Suprapubic skin (tissue), 4 donors: ENCODE measurements around the gene TSPYL4. TPM values are rescaled to one million over a fixed set of nuclear protein-coding genes. Genes with fewer than 3 reads are reported as not detected.

Experiments
- DNase-seq, 2 donors: peaks; one replicate each; pipeline ENCODE4 v3.0.0-alpha.2; 2019; ENCODE audit warnings: low spot score in 2 of 2
- H3K27ac ChIP-seq: fragments of 200-600 bp; sonication (generic); one replicate; pipeline ENCODE4 v1.5.1; 2019
- H3K27me3 ChIP-seq: fragments of 200-600 bp; sonication (generic); one replicate; pipeline ENCODE4 v1.5.1; 2019
- H3K36me3 ChIP-seq: fragments of 200-600 bp; sonication (generic); one replicate; pipeline ENCODE4 v1.5.1; 2019
- H3K4me1 ChIP-seq: fragments of 200-600 bp; sonication (generic); one replicate; pipeline ENCODE4 v1.5.1; 2019
- H3K4me3 ChIP-seq: fragments of 200-600 bp; sonication (generic); one replicate; pipeline ENCODE4 v1.5.1; 2019; ENCODE audit warnings: mild to moderate bottlenecking
- H3K9me3 ChIP-seq: fragments of 200-600 bp; sonication (generic); one replicate; pipeline ENCODE4 v1.5.1; 2019
- CTCF ChIP-seq, 2 donors: fragments of 200-600 bp in 1 of 2; fragments of 450-650 bp in 1 of 2; sonication (generic) in 1 of 2; IDR thresholded peaks; one replicate each; pipeline ENCODE4 v1.5.1; 2016 to 2019; ENCODE audit warnings: antibody characterized with exemption in 2 of 2, mild to moderate bottlenecking in 1 of 2, moderate library complexity in 1 of 2
- EP300 ChIP-seq: sonication (generic); formaldehyde crosslinking; IDR thresholded peaks from one replicate; pipeline ENCODE4 v1.6.1; 2017; ENCODE audit warnings: antibody characterized with exemption
- POLR2A ChIP-seq, 2 donors: fragments of 450-650 bp; IDR thresholded peaks; one replicate each; pipeline ENCODE4 v1.6.1; 2017; ENCODE audit warnings: antibody characterized with exemption in 2 of 2, mild to moderate bottlenecking in 2 of 2, moderate library complexity in 2 of 2
- POLR2AphosphoS5 ChIP-seq, 3 donors: sonication (generic); formaldehyde crosslinking; IDR thresholded peaks; one replicate each; pipeline ENCODE4 v1.6.1; 2017; ENCODE audit warnings: antibody characterized with exemption in 3 of 3
- WGBS: methylation state at CpG from one replicate; pipeline ENCODE4 v1.1.5; 2018; 5-methylcytosine and 5-hydroxymethylcytosine counted together
- total RNA-seq, 4 donors: library from RNA; depleted of rRNA; stranded (reverse); fragments of >200 nt; gene quantifications; one replicate each; pipeline ENCODE4 v1.1.0, GENCODE V29; 2016

TSPYL4 gene
- total RNA-seq, 4 donors from 2014 or later = 11.2 to 21.8 (median 16.7) TPM

GRCh38 chr6:116280161-116280932 lies 26.5 kb upstream of the TSPYL4 start:
- 15% methylated on average over 8 of the region's 8 CpGs for WGBS
- Histone ChIP-seq H3K27me3 (no peaks in the 10 kb centered on the region), H3K4me1 (peaks cover 46% of the 10 kb centered on the region), H3K36me3 (peaks cover 2% of the 10 kb centered on the region), H3K27ac (peak overlapping the region; percentile 98), H3K9me3 (no peaks in the 10 kb centered on the region), H3K4me3 (peak overlapping the region; percentile 85)
- TF ChIP-seq POLR2AphosphoS5 (IDR thresholded peaks at IDR 0.05) = no peak
- TF ChIP-seq CTCF (IDR thresholded peaks at IDR 0.05) = no peak
- no peak for TF ChIP-seq POLR2A (IDR thresholded peaks at IDR 0.05)
- no peak for TF ChIP-seq EP300
- no peak for DNase-seq

- DNase-seq = peak; percentile 98 to 99
- H3K9me3 ChIP-seq = no peaks in the 10 kb centered on the region
- peaks cover 53% of the 10 kb centered on the region for H3K4me1 ChIP-seq
- H3K27ac ChIP-seq = peak within 1 kb of the TSS; percentile 98
- H3K36me3 ChIP-seq = peaks cover 2% of the 10 kb centered on the region
- peak within 1 kb of the TSS; percentile 85 for H3K4me3 ChIP-seq
- WGBS = under 1% methylated on average over 41 of the region's 71 CpGs
- H3K27me3 ChIP-seq = no peaks in the 10 kb centered on the region
- TF ChIP-seq POLR2AphosphoS5 (IDR thresholded peaks at IDR 0.05) (peak; percentile 75 to 93 (median 76)), POLR2A (IDR thresholded peaks at IDR 0.05) (peak; percentile 95 to 97), EP300 (no peak)
These were observed 25.6 kb upstream of the TSPYL4 start, which contains the start of gene TSPYL1 for GRCh38 chr6:116279232-116280160. TSS of gene TSPYL1 (minus strand) at chr6:116279930. CDS start at chr6:116279830, 100 bp downstream.

GRCh38 chr6:116278854-116279231 lies 25.0 kb upstream of the TSPYL4 start:
- DNase-seq = peak in 1 of 2 donors; percentile 71
- Histone ChIP-seq H3K9me3 (no peaks in the 10 kb centered on the region), H3K27me3 (no peaks in the 10 kb centered on the region), H3K27ac (peak overlapping the region; percentile 98), H3K4me1 (peaks cover 57% of the 10 kb centered on the region), H3K4me3 (peak overlapping the region; percentile 85), H3K36me3 (peaks cover 8% of the 10 kb centered on the region)
- no peak for TF ChIP-seq EP300
- no peak for TF ChIP-seq CTCF (IDR thresholded peaks at IDR 0.05)
- TF ChIP-seq POLR2AphosphoS5 (IDR thresholded peaks at IDR 0.05) = no peak
- TF ChIP-seq POLR2A (IDR thresholded peaks at IDR 0.05) = no peak
- WGBS = 7% methylated on average over 12 of the region's 12 CpGs

- TF ChIP-seq POLR2AphosphoS5 (IDR thresholded peaks at IDR 0.05) (no peak), POLR2A (IDR thresholded peaks at IDR 0.05) (no peak), CTCF (IDR thresholded peaks at IDR 0.05) (no peak), EP300 (no peak)
These were observed 24.6 kb upstream of the TSPYL4 start for GRCh38 chr6:116278481-116278829.

GRCh38 chr6:116277124-116277523 lies 23.2 kb upstream of the TSPYL4 start:
- 17% methylated on average over 3 of the region's 3 CpGs for WGBS
- Histone ChIP-seq H3K9me3 (no peaks in the 10 kb centered on the region), H3K27me3 (no peaks in the 10 kb centered on the region), H3K4me3 (peak overlapping the region; percentile 85), H3K27ac (no peak overlapping the region), H3K4me1 (peaks cover 57% of the 10 kb centered on the region), H3K36me3 (peaks cover 16% of the 10 kb centered on the region)
- TF ChIP-seq EP300 = no peak
- no peak for DNase-seq

More at GRCh38 chr6:116278481-116278829, 24.6 kb upstream of the TSPYL4 start:
- H3K4me3 ChIP-seq = peak overlapping the region; percentile 85
- no peaks in the 10 kb centered on the region for H3K27me3 ChIP-seq
- H3K27ac ChIP-seq = peak overlapping the region; percentile 98
- peaks cover 9% of the 10 kb centered on the region for H3K36me3 ChIP-seq
- no peak for DNase-seq
- WGBS = 68% methylated on average over 11 of the region's 11 CpGs
- peaks cover 57% of the 10 kb centered on the region for H3K4me1 ChIP-seq
- H3K9me3 ChIP-seq = no peaks in the 10 kb centered on the region
